Neural cell (in vitro differentiated cells): ENCODE data around the gene PSIP1. TPM values are rescaled to one million over a fixed set of nuclear protein-coding genes. Genes with fewer than 3 reads are reported as not detected.

Experiments used
- H2AFZ ChIP-seq: fragments of 200-600, 300-800 bp; sonication (generic), shearing (Covaris generic); 2 replicates; pipeline ENCODE4 v1.6.0; 2014; ENCODE audit warnings: low read depth, mild to moderate bottlenecking, antibody characterized with exemption, low read length, moderate library complexity
- H3F3A ChIP-seq: fragments of 200-600 bp; shearing (Covaris generic); 2 replicates; pipeline ENCODE4 v1.6.1; 2016; ENCODE audit warnings: mild to moderate bottlenecking, moderate library complexity, mixed read lengths, antibody characterized with exemption, low read length; ENCODE audit not compliant: insufficient read depth, poor library complexity, severe bottlenecking
- H3K27ac ChIP-seq: fragments of 200-600, 300-800 bp; sonication (generic), shearing (Covaris generic); 2 replicates; pipeline ENCODE4 v1.5.1; 2014; ENCODE audit warnings: mild to moderate bottlenecking, low read length, moderate library complexity
- H3K27me3 ChIP-seq: fragments of 300-800, 200-600 bp; sonication (generic), shearing (Covaris generic); 2 replicates; pipeline ENCODE4 v1.6.0; 2014; ENCODE audit warnings: mild to moderate bottlenecking, low read depth, low read length, moderate library complexity; ENCODE audit not compliant: insufficient read depth
- H3K36me3 ChIP-seq: fragments of 300-800, 200-600 bp; sonication (generic), shearing (Covaris generic); 2 replicates; pipeline ENCODE4 v1.5.1; 2014; ENCODE audit warnings: mild to moderate bottlenecking, antibody characterized with exemption, low read length, moderate library complexity; ENCODE audit not compliant: insufficient read depth
- H3K4me2 ChIP-seq: fragments of 300-800, 200-600 bp; sonication (generic), shearing (Covaris generic); 2 replicates; pipeline ENCODE4 v1.6.0; 2014; ENCODE audit warnings: mild to moderate bottlenecking, low read length
- H3K4me3 ChIP-seq: fragments of 300-800, 200-600 bp; sonication (generic), shearing (Covaris generic); 2 replicates; pipeline ENCODE4 v1.5.1; 2014; ENCODE audit warnings: mild to moderate bottlenecking, low read length, moderate library complexity
- H3K79me2 ChIP-seq: fragments of 200-600 bp; shearing (Covaris generic); replicated peaks from 2 replicates; pipeline ENCODE4 v1.6.0; 2014; ENCODE audit warnings: mild to moderate bottlenecking, low read length, moderate library complexity; ENCODE audit not compliant: insufficient read depth
- H3K9ac ChIP-seq: fragments of 300-800, 200-600 bp; sonication (generic), shearing (Covaris generic); 2 replicates; pipeline ENCODE4 v1.6.1; 2016; ENCODE audit warnings: mild to moderate bottlenecking, low read length, mixed read lengths
- H3K9me2 ChIP-seq: fragments of 200-600 bp; shearing (Covaris generic); 2 replicates; pipeline ENCODE4 v1.6.1; 2016; ENCODE audit warnings: mild to moderate bottlenecking, low read length, mixed read lengths; ENCODE audit not compliant: insufficient read depth
- H3K9me3 ChIP-seq: fragments of 200-600, 300-800 bp; sonication (generic), shearing (Covaris generic); 2 replicates; pipeline ENCODE4 v1.6.1; 2016; ENCODE audit warnings: mild to moderate bottlenecking, mixed run types, low read length, moderate library complexity, mixed read lengths
- H4K20me1 ChIP-seq: fragments of 200-600 bp; shearing (Covaris generic); 2 replicates; pipeline ENCODE4 v1.6.1; 2016; ENCODE audit warnings: mild to moderate bottlenecking, mixed run types; ENCODE audit not compliant: insufficient read depth
- EP300 ChIP-seq: fragments of 450-650 bp; conservative IDR thresholded peaks from 2 replicates; pipeline ENCODE4 v1.6.1; 2014; ENCODE audit warnings: antibody characterized with exemption, mild to moderate bottlenecking, moderate library complexity; ENCODE audit not compliant: poor library complexity, severe bottlenecking
- EZH2 ChIP-seq: fragments of 200-600, 300-800 bp; shearing (Covaris generic), sonication (generic); IDR thresholded peaks from 2 replicates; pipeline ENCODE4 v1.6.1; 2014; ENCODE audit warnings: antibody characterized with exemption, low read length, borderline replicate concordance, mild to moderate bottlenecking; ENCODE audit not compliant: insufficient read depth, poor library complexity, severe bottlenecking
- MXI1 ChIP-seq: fragments of 450-650 bp; conservative IDR thresholded peaks from 2 replicates; pipeline ENCODE4 v1.6.1; 2014; ENCODE audit warnings: antibody characterized with exemption, mild to moderate bottlenecking; ENCODE audit not compliant: poor library complexity, severe bottlenecking
- POLR2AphosphoS5 ChIP-seq: IDR thresholded peaks from 2 replicates; pipeline ENCODE4 v1.6.1; 2012
- RAD21 ChIP-seq: fragments of 450-650 bp; conservative IDR thresholded peaks from 2 replicates; pipeline ENCODE4 v1.6.1; 2014; ENCODE audit warnings: antibody characterized with exemption, mild to moderate bottlenecking, moderate library complexity
- REST ChIP-seq: IDR thresholded peaks from 2 replicates; pipeline ENCODE4 v1.6.1; 2012; ENCODE audit warnings: borderline replicate concordance
- SMC3 ChIP-seq: fragments of 450-650 bp; conservative IDR thresholded peaks from 2 replicates; pipeline ENCODE4 v1.6.1; 2014; ENCODE audit warnings: antibody characterized with exemption, mild to moderate bottlenecking, moderate library complexity; ENCODE audit not compliant: poor library complexity
- TAF1 ChIP-seq: IDR thresholded peaks from 2 replicates; pipeline ENCODE4 v1.6.1; 2012; ENCODE audit warnings: low read depth
- polyA plus RNA-seq: library from polyadenylated mRNA; depleted of rRNA; stranded (reverse); fragments of >200 nt; gene quantifications from 2 replicates; pipeline ENCODE4 v1.2.3, GENCODE V29; 2014
- TF ChIP-seq, protein P1 (sequence below): fragments of 450-650 bp; IDR thresholded peaks from 2 replicates; pipeline ENCODE4 v1.5.1; 2014; ENCODE audit warnings: antibody characterized with exemption, mild to moderate bottlenecking, moderate library complexity; ENCODE audit not compliant: poor library complexity, severe bottlenecking

The PSIP1 gene
- polyA plus RNA-seq, 1 donor from 2014 or later = 339 TPM

DNA sequence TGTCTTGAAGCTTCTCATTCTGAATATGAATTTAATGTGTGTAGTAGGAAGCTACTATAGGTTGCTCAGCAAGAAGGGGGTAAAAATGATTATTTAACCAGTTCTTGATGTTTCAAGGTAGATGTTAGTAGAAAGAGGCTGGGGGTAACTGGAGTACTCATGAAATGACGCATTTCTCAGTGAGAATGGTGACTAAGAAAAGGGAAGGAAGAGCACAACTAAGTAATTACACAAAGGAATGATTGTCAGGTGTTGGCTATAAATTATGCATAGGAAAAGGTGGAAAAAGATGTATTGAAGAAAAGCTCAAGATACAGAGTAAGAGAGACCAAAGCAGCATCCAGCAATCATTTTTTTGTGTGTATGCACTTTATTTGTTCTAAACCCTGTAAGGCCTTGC lies 1.4 kb upstream of the PSIP1 start:
- peak overlapping the region; percentile 76 for H3K4me3 ChIP-seq

DNA sequence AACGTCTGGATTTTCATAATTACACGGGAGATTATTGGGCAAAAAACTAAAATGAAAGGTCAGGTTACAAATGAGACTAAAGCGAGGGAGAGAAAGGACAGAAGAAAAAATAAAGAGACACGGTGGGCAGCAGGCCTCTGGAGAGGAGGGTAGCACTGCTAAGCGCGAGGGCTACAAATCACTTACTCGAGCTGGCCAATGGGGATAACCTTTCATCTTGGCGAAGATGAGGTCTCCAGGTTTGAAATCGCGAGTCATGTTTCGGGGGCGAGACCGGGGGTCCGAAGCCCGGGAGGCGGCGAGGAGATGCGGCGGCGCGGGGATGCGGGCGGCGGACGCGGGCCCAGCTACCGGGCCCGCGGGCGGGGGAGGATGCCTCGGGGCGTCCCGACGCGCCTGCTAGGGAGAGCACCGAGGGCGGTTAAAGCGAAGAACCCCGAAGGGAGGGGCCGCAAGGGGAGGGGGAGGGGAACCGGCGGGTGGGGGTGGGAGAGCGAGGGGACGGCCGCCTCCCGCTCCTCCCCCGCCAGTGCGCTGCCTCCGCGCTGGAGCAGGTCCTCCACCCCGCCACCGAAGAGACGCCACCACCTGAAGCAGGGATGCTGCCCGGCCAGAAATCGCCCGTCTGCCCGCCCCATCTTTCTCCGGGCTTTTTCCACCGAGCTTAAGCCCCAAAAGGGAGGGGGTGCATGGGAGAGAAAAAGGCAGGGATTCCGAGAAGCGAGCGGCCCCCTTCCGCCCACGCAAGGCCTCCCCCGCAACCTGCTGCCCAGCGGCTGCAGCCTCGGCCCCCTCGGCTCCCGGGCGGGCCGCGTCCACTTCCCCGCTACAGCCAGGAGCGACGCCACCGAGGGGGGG lies 610 bp downstream of the PSIP1 start:
- Histone ChIP-seq H3K9me3 (no peaks in the 10 kb centered on the region), H3K27me3 (no peaks in the 10 kb centered on the region), H3K79me2 (peaks cover 48% of the 10 kb centered on the region), H3K9me2 (no peaks in the 10 kb centered on the region), H3K4me3 (peak overlapping the region; percentile 76), H3K36me3 (peaks cover 14% of the 10 kb centered on the region), H3F3A (no peaks in the 10 kb centered on the region), H4K20me1 (peaks cover 6% of the 10 kb centered on the region), H3K9ac (peak overlapping the region; percentile 97), H3K4me2 (peak overlapping the region; percentile 96), H3K27ac (peak overlapping the region; percentile 99), H2AFZ (peak overlapping the region; percentile 61)
- TF ChIP-seq, protein P1, sequence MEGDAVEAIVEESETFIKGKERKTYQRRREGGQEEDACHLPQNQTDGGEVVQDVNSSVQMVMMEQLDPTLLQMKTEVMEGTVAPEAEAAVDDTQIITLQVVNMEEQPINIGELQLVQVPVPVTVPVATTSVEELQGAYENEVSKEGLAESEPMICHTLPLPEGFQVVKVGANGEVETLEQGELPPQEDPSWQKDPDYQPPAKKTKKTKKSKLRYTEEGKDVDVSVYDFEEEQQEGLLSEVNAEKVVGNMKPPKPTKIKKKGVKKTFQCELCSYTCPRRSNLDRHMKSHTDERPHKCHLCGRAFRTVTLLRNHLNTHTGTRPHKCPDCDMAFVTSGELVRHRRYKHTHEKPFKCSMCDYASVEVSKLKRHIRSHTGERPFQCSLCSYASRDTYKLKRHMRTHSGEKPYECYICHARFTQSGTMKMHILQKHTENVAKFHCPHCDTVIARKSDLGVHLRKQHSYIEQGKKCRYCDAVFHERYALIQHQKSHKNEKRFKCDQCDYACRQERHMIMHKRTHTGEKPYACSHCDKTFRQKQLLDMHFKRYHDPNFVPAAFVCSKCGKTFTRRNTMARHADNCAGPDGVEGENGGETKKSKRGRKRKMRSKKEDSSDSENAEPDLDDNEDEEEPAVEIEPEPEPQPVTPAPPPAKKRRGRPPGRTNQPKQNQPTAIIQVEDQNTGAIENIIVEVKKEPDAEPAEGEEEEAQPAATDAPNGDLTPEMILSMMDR = no peak
- TF ChIP-seq EZH2 (no peak), POLR2AphosphoS5 (no peak), TAF1 (no peak), MXI1 (no peak), SMC3 (no peak)

More for the DNA sequence above, 1.4 kb upstream of the PSIP1 start:
- H3K79me2 ChIP-seq = peaks cover 28% of the 10 kb centered on the region
- H3K9me2 ChIP-seq = no peaks in the 10 kb centered on the region
- H3K36me3 ChIP-seq = peaks cover 7% of the 10 kb centered on the region
- H3K4me2 ChIP-seq = peak overlapping the region; percentile 82
- peaks cover 6% of the 10 kb centered on the region for H4K20me1 ChIP-seq
- H3K27me3 ChIP-seq = no peaks in the 10 kb centered on the region
- TF ChIP-seq MXI1 = no peak
- no peak for TF ChIP-seq RAD21
- no peak for TF ChIP-seq EZH2
- TF ChIP-seq TAF1 = no peak
- TF ChIP-seq, protein P1 = no peak
- no peak for TF ChIP-seq EP300
- TF ChIP-seq REST = no peak
- TF ChIP-seq POLR2AphosphoS5 = no peak
- TF ChIP-seq SMC3 = no peak
- no peak overlapping the region for H2AFZ ChIP-seq
- H3K27ac ChIP-seq = peak overlapping the region; percentile 99
- H3K9me3 ChIP-seq = no peaks in the 10 kb centered on the region
- H3F3A ChIP-seq = no peaks in the 10 kb centered on the region
- H3K9ac ChIP-seq = peak overlapping the region; percentile 97
